ENCODE measurements around the gene MCM6. TPM values are rescaled to one million over a fixed set of nuclear protein-coding genes. Genes with fewer than 3 reads are reported as not detected.

Gene MCM6
- polyA plus RNA-seq, 1 of the 3 experiments (the other 2 are of a cell fraction): 18.4 TPM

GRCh38 chr2:135829378-135830135 is 46.7 kb downstream of the MCM6 start:
- no peaks in the 10 kb centered on the region for H3K9me2 ChIP-seq
- CTCF ChIA-PET: no interaction called here
- no peaks in the 10 kb centered on the region for H3K36me3 ChIP-seq (replicated peaks in 1 of 2; ENCODE audit: control insufficient read depth in 1 of 2, insufficient read depth in 2 of 2, low read length in 1 of 2)
- H4K20me1 ChIP-seq (ENCODE audit: insufficient read depth): no peaks in the 10 kb centered on the region
- TF ChIP-seq FOSL2 (IDR thresholded peaks at IDR 0.05; ENCODE audit: borderline replicate concordance, low read depth) (no peak), TAF1 (IDR thresholded peaks at IDR 0.05; ENCODE audit: borderline replicate concordance, low read depth, low read length) (no peak), ZBTB33 (IDR thresholded peaks at IDR 0.05; ENCODE audit: borderline replicate concordance, low read depth) (no peak), TEAD4 (IDR thresholded peaks at IDR 0.05; ENCODE audit: borderline replicate concordance, insufficient read depth) (no peak), REST (IDR thresholded peaks at IDR 0.05; ENCODE audit: low read depth, low read length) (no peak), FOXM1 (IDR thresholded peaks at IDR 0.05; ENCODE audit: low read depth) (no peak), MEF2A (IDR thresholded peaks at IDR 0.05; ENCODE audit: borderline replicate concordance, low read depth) (no peak), NRF1 (IDR thresholded peaks at IDR 0.05; ENCODE audit: low read depth, low read length) (no peak), RCOR1 (IDR thresholded peaks at IDR 0.05; ENCODE audit: low read length) (no peak), GATA2 (CRISPR knock-in tag; IDR thresholded peaks at IDR 0.05) (no peak), FOXJ3 (CRISPR knock-in tag; IDR thresholded peaks at IDR 0.05) (no peak), RXRA (IDR thresholded peaks at IDR 0.05; ENCODE audit: borderline replicate concordance, low read depth) (no peak), USF1 (IDR thresholded peaks at IDR 0.05; ENCODE audit: borderline replicate concordance, low read depth) (no peak), USF2 (IDR thresholded peaks at IDR 0.05; ENCODE audit: borderline replicate concordance, low read depth, low read length) (no peak), RAD21 (IDR thresholded peaks at IDR 0.05; ENCODE audit: low read length) (no peak), IRF3 (IDR thresholded peaks at IDR 0.05; ENCODE audit: low read depth, low read length) (no peak), TCF12 (IDR thresholded peaks at IDR 0.05) (no peak), MXI1 (IDR thresholded peaks at IDR 0.05; ENCODE audit: low read depth, low read length) (no peak), PBX3 (IDR thresholded peaks at IDR 0.05) (no peak), SMC3 (IDR thresholded peaks at IDR 0.05; ENCODE audit: low read depth, low read length) (no peak)
- H3K27me3 ChIP-seq (ENCODE audit: insufficient read depth): no peaks in the 10 kb centered on the region
- WGBS (ENCODE audit: low lambda C conversion rate): 86% methylated on average over 13 of the region's 13 CpGs
- no peaks in the 10 kb centered on the region; a peak in 1 of 4 replicates for H3K4me1 ChIP-seq (ENCODE audit: control insufficient read depth in 1 of 2, insufficient read depth in 2 of 2, low read depth in 1 of 2, low read length in 1 of 2)
- no peaks in the 10 kb centered on the region for H3K79me2 ChIP-seq (ENCODE audit: insufficient read depth)
- H3K9me3 ChIP-seq: no peaks in the 10 kb centered on the region
- H3K4me2 ChIP-seq: no peak overlapping the region
- H2AFZ ChIP-seq (ENCODE audit: low read depth): no peak overlapping the region
- DNase-seq: no peak
- no peak overlapping the region for H3K27ac ChIP-seq (ENCODE audit: low read depth in 2 of 2, low read length in 1 of 2)
- POLR2A ChIA-PET: no interaction called here
- H3F3A ChIP-seq (replicated peaks; ENCODE audit: insufficient read depth): no peaks in the 10 kb centered on the region
- no peak overlapping the region for H3K4me3 ChIP-seq (ENCODE audit: low read depth in 2 of 2, low read length in 1 of 2)
- no peak overlapping the region for H3K9ac ChIP-seq
